HepG2 (cell line): ENCODE measurements around the gene YIF1A. TPM values are rescaled to one million over a fixed set of nuclear protein-coding genes. Genes with fewer than 3 reads are reported as not detected.

Experiments used
- ATAC-seq: fragments of 200-7000 bp; cut with Tn5 transposase; 3 replicates; pipeline ENCODE4 v1.9.1; 2020; ENCODE audit warnings: mild to moderate bottlenecking, moderate library complexity
- BruUV-seq: library from RNA; stranded (reverse); fragments of 400-500 nt; replicated peaks from 2 replicates; lab custom pipeline; 2021; lab: Mats Ljungman, UMichigan
- CTCF ChIA-PET: fragments of 300-600 bp; formaldehyde crosslinking; extraction: SDS; loops from one replicate; lab custom pipeline; 2021; ENCODE audit warnings: low total read pairs, inconsistent platforms, low intra/inter-chr PET ratio; lab: Yijun Ruan, JAX
- POLR2A ChIA-PET: fragments of 350-600 bp; sonication (Branson Sonifier 250); formaldehyde crosslinking; loops from one replicate; lab custom pipeline; 2020; ENCODE audit warnings: antibody characterized with exemption, inconsistent platforms; lab: Yijun Ruan, JAX
- DNase-seq: peaks from one replicate; pipeline ENCODE4 v3.0.0-alpha.2; 2015; ENCODE audit warnings: low spot score
- FAIRE-seq: peaks from 3 replicates; lab custom pipeline; 2011; peaks lifted over from hg19 to GRCh38; lab: Jason Lieb, UNC
- H2AFZ ChIP-seq: one replicate; pipeline ENCODE4 v1.6.1; 2011; ENCODE audit warnings: low read length, inconsistent platforms
- H3K27ac ChIP-seq: fragments of 300-600 bp; 3 replicates; pipeline ENCODE4 v1.8.0; 2011; ENCODE audit warnings: mixed run types, mild to moderate bottlenecking, mixed read lengths, low read length, inconsistent platforms; ENCODE audit not compliant: insufficient read depth; ENCODE audit errors: extremely low read length
- H3K27me3 ChIP-seq, 2 experiments: fragments of 200-600 bp in 1 of 2; 2 replicates in 1 of 2; 3 replicates in 1 of 2; pipeline versions ENCODE4 v1.6.0 to v1.8.0; 2011; ENCODE audit warnings: low read length in 2 of 2, mild to moderate bottlenecking in 2 of 2, moderate library complexity in 2 of 2, inconsistent platforms in 1 of 2; ENCODE audit not compliant: insufficient read depth in 2 of 2, control insufficient read depth in 1 of 2
- H3K36me3 ChIP-seq, 2 experiments: fragments of 200-600 bp in 1 of 2; replicated peaks in 1 of 2; 2 replicates in 1 of 2; 3 replicates in 1 of 2; pipeline versions ENCODE4 v1.5.1 to v1.8.0; 2011; ENCODE audit warnings: low read length in 2 of 2, inconsistent platforms in 1 of 2; ENCODE audit not compliant: insufficient read depth in 2 of 2, control insufficient read depth in 1 of 2
- H3K4me1 ChIP-seq: 2 replicates; pipeline ENCODE4 v1.5.1; 2012; ENCODE audit warnings: low read length, inconsistent platforms; ENCODE audit not compliant: insufficient read depth
- H3K4me2 ChIP-seq: 2 replicates; pipeline ENCODE4 v1.6.0; 2011; ENCODE audit warnings: low read depth, low read length, inconsistent platforms
- H3K4me3 ChIP-seq, 3 experiments: fragments of 200-600 bp in 1 of 3; sonication (generic), shearing (Covaris generic) in 1 of 3; replicated peaks in 1 of 3; 2 replicates each; pipeline ENCODE4 v1.5.1; 2011 to 2016; ENCODE audit warnings: low read length in 3 of 3, inconsistent platforms in 2 of 3, low read depth in 2 of 3, mild to moderate bottlenecking in 2 of 3, control low read depth in 1 of 3, mixed read lengths in 1 of 3; ENCODE audit not compliant: insufficient read depth in 1 of 3
- H3K79me2 ChIP-seq: one replicate; pipeline ENCODE4 v1.6.1; 2011; ENCODE audit warnings: low read length, inconsistent platforms; ENCODE audit not compliant: insufficient read depth
- H3K9ac ChIP-seq: 2 replicates; pipeline ENCODE4 v1.6.0; 2011; ENCODE audit warnings: mild to moderate bottlenecking, low read depth, low read length, inconsistent platforms; ENCODE audit not compliant: insufficient read depth
- H3K9me3 ChIP-seq: 2 replicates; pipeline ENCODE4 v1.5.1; 2012; ENCODE audit warnings: mild to moderate bottlenecking, low read length
- H4K20me1 ChIP-seq: 2 replicates; pipeline ENCODE4 v1.6.0; 2011; ENCODE audit warnings: inconsistent platforms, mild to moderate bottlenecking, low read length, moderate library complexity; ENCODE audit not compliant: insufficient read depth
- ASH2L ChIP-seq: fragments of 300-600, 200-600 bp; sonication (generic); IDR thresholded peaks from 2 replicates; pipeline ENCODE4 v1.7.0; 2017; ENCODE audit warnings: low read depth, mild to moderate bottlenecking, moderate library complexity, mixed read lengths, low read length; ENCODE audit not compliant: insufficient read length
- GTF3A ChIP-seq: sonication (generic); formaldehyde crosslinking; conservative IDR thresholded peaks from 2 replicates; pipeline ENCODE4 v1.4.0; 2020; ENCODE audit warnings: mild to moderate bottlenecking, missing genetic modification reagents
- HNRNPH1 ChIP-seq: fragments of 200-400 bp; formaldehyde crosslinking; optimal IDR thresholded peaks from 2 replicates; pipeline ENCODE3; 2017; ENCODE audit warnings: mild to moderate bottlenecking, low read depth, low read length
- MAZ ChIP-seq, 2 experiments: sonication (generic) in 1 of 2; formaldehyde crosslinking in 1 of 2; IDR thresholded peaks; 2 replicates each; pipeline versions ENCODE4 v1.5.0 to v1.6.1; 2012 to 2020; ENCODE audit warnings: low read depth in 2 of 2, mild to moderate bottlenecking in 2 of 2, borderline replicate concordance in 1 of 2, improper control_type of control experiment in 1 of 2, low read length in 1 of 2, missing genetic modification reagents in 1 of 2, moderate library complexity in 1 of 2
- RXRA ChIP-seq: sonication (generic); formaldehyde crosslinking; IDR thresholded peaks from 2 replicates; pipeline ENCODE4 v1.5.1; 2020; ENCODE audit warnings: missing genetic modification reagents
- SMC3 ChIP-seq: IDR thresholded peaks from 2 replicates; pipeline ENCODE4 v1.6.1; 2011; ENCODE audit warnings: low read length, improper control_type of control experiment
- TMF1 ChIP-seq: sonication (generic); formaldehyde crosslinking; IDR thresholded peaks from 2 replicates; pipeline ENCODE4 v1.8.1; 2022; ENCODE audit warnings: low read depth, missing genetic modification reagents
- ZBTB7A ChIP-seq: sonication (generic); formaldehyde crosslinking; IDR thresholded peaks from 2 replicates; pipeline ENCODE4 v1.8.0; 2022; ENCODE audit warnings: mild to moderate bottlenecking, missing genetic modification reagents
- ZNF121 ChIP-seq: sonication (generic); formaldehyde crosslinking; IDR thresholded peaks from 2 replicates; pipeline ENCODE4 v1.5.0; 2020; ENCODE audit warnings: mild to moderate bottlenecking, missing genetic modification reagents
- ZNF605 ChIP-seq: sonication (generic); formaldehyde crosslinking; IDR thresholded peaks from 2 replicates; pipeline ENCODE4 v1.8.0; 2022; ENCODE audit warnings: mild to moderate bottlenecking, missing genetic modification reagents
- ZNF788 ChIP-seq: sonication (generic); formaldehyde crosslinking; IDR thresholded peaks from 2 replicates; pipeline ENCODE4 v1.5.0; 2020; ENCODE audit warnings: mild to moderate bottlenecking, missing genetic modification reagents, borderline replicate concordance
- ZNF850 ChIP-seq: sonication (generic); formaldehyde crosslinking; conservative IDR thresholded peaks from 2 replicates; pipeline ENCODE4 v1.9.0; 2021; ENCODE audit warnings: mild to moderate bottlenecking, missing genetic modification reagents
- WGBS: methylation state at CpG from one replicate; pipeline ENCODE4 v1.1.6; 2017; ENCODE audit warnings: low lambda C conversion rate; 5-methylcytosine and 5-hydroxymethylcytosine counted together
- in situ Hi-C: cut with HindIII; loops from 2 replicates; pipeline ENCODE4 v1.10.0; 2017; ENCODE audit warnings: low pct_unique_long_range_greater_than_20kb; ENCODE audit not compliant: extremely low pct_ligation_motif_present
- intact Hi-C: fragments of 100-400 bp; cut with micrococcal nuclease; formaldehyde crosslinking; loops from one replicate; pipeline ENCODE4 v1.10.0; 2022; ENCODE audit not compliant: unreplicated experiment
- polyA plus RNA-seq, 8 experiments: library from polyadenylated mRNA; depleted of rRNA in 3 of 8; stranded (reverse) in 7 of 8; unstranded in 1 of 8; fragments of >200 nt; fragmentation: Illumina TruSeq in 4 of 8; extraction: Trizol in 4 of 8; gene quantifications; 2 replicates each; pipeline versions ENCODE4 v1.2.1 to v1.2.3, GENCODE V29; 2011 to 2016; ENCODE audit warnings: low read depth in 4 of 8, missing spikeins in 1 of 8, mixed read lengths in 1 of 8; ENCODE audit not compliant: insufficient read depth in 1 of 8
- total RNA-seq, 5 experiments: library from RNA; depleted of rRNA; stranded (reverse); fragments of >200 nt; fragmentation: Illumina TruSeq; extraction: Trizol; gene quantifications; 2 replicates each; pipeline ENCODE4 v1.2.3, GENCODE V29; 2016; ENCODE audit warnings: low read depth in 1 of 5
- TF ChIP-seq, protein P1 (sequence below): sonication (generic); formaldehyde crosslinking; IDR thresholded peaks from 2 replicates; pipeline ENCODE4 v1.4.0; 2020; ENCODE audit warnings: mild to moderate bottlenecking, missing genetic modification reagents

The YIF1A gene
- total and polyA plus RNA-seq, 2 of the 13 experiments (the other 11 are each of a cell fraction or from before 2014, with no cell fraction given), result 133 to 145 TPM

DNA sequence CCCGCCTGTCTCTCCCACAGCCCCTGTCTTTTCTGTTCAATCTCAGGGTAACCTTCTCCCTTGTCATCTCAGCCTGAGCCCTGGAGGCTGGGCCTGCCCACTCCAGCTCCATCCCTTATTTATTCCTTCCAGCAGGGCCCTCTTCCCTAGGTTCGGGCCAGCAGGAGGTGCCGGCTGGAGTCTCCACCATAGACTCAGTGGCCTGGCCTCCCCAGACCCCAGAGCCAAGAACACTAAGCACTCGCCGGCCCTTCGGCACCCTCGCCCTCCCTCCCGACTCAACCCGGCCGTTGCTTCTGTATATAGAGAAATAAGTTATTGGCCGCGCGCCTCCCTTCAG is 21.9 kb downstream of the YIF1A start:
- no peaks in the 10 kb centered on the region; a peak in 1 of 5 replicates for H3K27me3 ChIP-seq
- in situ Hi-C loops (no loop called here), intact Hi-C loops (no loop called here)
- ATAC-seq (no peak), DNase-seq (no peak), FAIRE-seq (no peak)
- H2AFZ ChIP-seq, result no peak overlapping the region
- H3K9me3 ChIP-seq, result no peaks in the 10 kb centered on the region
- H3K9ac ChIP-seq, result no peak overlapping the region; the same call in 1 of the 2 replicates
- H3K27ac ChIP-seq, result no peak overlapping the region
- peak overlapping the region; percentile 47; the same call in 1 of the 2 replicates for H3K4me2 ChIP-seq
- TF ChIP-seq ASH2L, result no peak
- TF ChIP-seq MAZ (IDR thresholded peaks at IDR 0.05; ENCODE audit: borderline replicate concordance, low read depth, low read length), result 0 out of 2 replicates have a peak, but pooled peaks have one; percentile 2
- TF ChIP-seq MAZ (CRISPR knock-in tag; IDR thresholded peaks at IDR 0.05; ENCODE audit: low read depth), result no peak
- CTCF ChIA-PET, result no interaction called here
- BruUV-seq, result no TSS peak
- peaks cover 8 to 12% of the 10 kb centered on the region in 2 experiments; a peak in 4 of 5 replicates for H3K36me3 ChIP-seq
- peak overlapping the region in 1 of 3 experiments; percentile 98; a peak in 1 of 6 replicates for H3K4me3 ChIP-seq
- POLR2A ChIA-PET, result interaction anchor here (0.7 to 4.0 kb wide), 6 partner anchors 22 to 215 kb away, joined by 3 to 31 read pairs (median 6); partner anchors contain the start of genes SF3B2 and YIF1A
- WGBS, result 94% methylated on average over 13 of the region's 13 CpGs
- H3K79me2 ChIP-seq, result peaks cover 24% of the 10 kb centered on the region
- peaks cover 13% of the 10 kb centered on the region for H3K4me1 ChIP-seq
- H4K20me1 ChIP-seq, result peaks cover 10% of the 10 kb centered on the region

GRCh38 chr11:66266378-66267038 is 22.4 kb downstream of the YIF1A start:
- TF ChIP-seq HNRNPH1 (no peak), TMF1 (no peak), SMC3 (no peak), RXRA (0 out of 2 replicates have a peak, but pooled peaks have one; percentile 3), ZBTB7A (CRISPR knock-in tag) (no peak), ZNF788 (no peak), ZNF850 (no peak), ZNF605 (CRISPR knock-in tag) (0 out of 2 replicates have a peak, but pooled peaks have one; percentile 8), GTF3A (CRISPR knock-in tag) (no peak), ZNF121 (no peak)
- TF ChIP-seq, protein P1, sequence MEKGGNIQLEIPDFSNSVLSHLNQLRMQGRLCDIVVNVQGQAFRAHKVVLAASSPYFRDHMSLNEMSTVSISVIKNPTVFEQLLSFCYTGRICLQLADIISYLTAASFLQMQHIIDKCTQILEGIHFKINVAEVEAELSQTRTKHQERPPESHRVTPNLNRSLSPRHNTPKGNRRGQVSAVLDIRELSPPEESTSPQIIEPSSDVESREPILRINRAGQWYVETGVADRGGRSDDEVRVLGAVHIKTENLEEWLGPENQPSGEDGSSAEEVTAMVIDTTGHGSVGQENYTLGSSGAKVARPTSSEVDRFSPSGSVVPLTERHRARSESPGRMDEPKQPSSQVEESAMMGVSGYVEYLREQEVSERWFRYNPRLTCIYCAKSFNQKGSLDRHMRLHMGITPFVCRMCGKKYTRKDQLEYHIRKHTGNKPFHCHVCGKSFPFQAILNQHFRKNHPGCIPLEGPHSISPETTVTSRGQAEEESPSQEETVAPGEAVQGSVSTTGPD (CRISPR knock-in tag), result no peak
- ATAC-seq (no peak), FAIRE-seq (no peak), DNase-seq (no peak)
- CTCF ChIA-PET, result no interaction called here
- in situ Hi-C loops (no loop called here), intact Hi-C loops (no loop called here)
- no peak overlapping the region for H2AFZ ChIP-seq
- POLR2A ChIA-PET, result interaction anchor here (1.7 to 4.0 kb wide), 2 partner anchors 22 to 51 kb away, joined by 8 to 31 read pairs; partner anchors contain the start of gene YIF1A
- no peak overlapping the region for H3K9ac ChIP-seq
- WGBS, result over 99% methylated on average over 8 of the region's 20 CpGs
- H3K79me2 ChIP-seq, result peaks cover 24% of the 10 kb centered on the region
- H3K9me3 ChIP-seq, result no peaks in the 10 kb centered on the region
- H3K27ac ChIP-seq, result no peak overlapping the region
- no TSS peak for BruUV-seq
- H3K4me3 ChIP-seq, result no peak overlapping the region
- H3K27me3 ChIP-seq, result no peaks in the 10 kb centered on the region; a peak in 1 of 5 replicates
- peaks cover 10% of the 10 kb centered on the region for H4K20me1 ChIP-seq
- no peak overlapping the region for H3K4me2 ChIP-seq
- H3K36me3 ChIP-seq, result peaks cover 4 to 10% of the 10 kb centered on the region in 2 experiments; a peak in 3 of 5 replicates
- H3K4me1 ChIP-seq, result peaks cover 13% of the 10 kb centered on the region
